Measurements from ENCODE around the gene NTHL1.

DNA sequence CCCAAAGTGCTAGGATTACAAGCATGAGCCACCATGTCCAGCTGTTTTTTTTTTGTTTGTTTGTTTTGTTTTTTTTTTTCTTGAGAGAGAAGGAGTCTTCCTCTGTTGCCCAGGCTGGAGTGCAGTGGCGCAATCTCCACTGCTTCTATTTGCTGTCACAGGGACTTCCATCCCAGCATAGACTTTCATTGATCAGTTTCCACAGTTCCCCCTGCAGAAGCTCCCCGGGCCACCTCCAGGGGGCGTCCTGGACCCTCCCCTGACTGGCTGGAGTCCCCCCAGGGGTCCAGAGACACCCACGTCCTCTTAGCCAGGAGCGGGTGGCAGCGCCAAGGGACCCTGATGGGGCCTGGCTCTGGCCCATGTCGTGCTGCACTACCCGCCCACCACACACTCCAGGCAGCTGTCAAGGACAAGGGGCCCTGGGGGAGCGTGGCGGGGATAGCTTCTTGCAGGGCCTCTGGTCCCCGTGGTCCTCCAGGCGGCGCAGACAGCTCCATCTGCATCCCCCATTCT lies 31.2 kb downstream of the NTHL1 start:
- TF ChIP-seq, protein P1, sequence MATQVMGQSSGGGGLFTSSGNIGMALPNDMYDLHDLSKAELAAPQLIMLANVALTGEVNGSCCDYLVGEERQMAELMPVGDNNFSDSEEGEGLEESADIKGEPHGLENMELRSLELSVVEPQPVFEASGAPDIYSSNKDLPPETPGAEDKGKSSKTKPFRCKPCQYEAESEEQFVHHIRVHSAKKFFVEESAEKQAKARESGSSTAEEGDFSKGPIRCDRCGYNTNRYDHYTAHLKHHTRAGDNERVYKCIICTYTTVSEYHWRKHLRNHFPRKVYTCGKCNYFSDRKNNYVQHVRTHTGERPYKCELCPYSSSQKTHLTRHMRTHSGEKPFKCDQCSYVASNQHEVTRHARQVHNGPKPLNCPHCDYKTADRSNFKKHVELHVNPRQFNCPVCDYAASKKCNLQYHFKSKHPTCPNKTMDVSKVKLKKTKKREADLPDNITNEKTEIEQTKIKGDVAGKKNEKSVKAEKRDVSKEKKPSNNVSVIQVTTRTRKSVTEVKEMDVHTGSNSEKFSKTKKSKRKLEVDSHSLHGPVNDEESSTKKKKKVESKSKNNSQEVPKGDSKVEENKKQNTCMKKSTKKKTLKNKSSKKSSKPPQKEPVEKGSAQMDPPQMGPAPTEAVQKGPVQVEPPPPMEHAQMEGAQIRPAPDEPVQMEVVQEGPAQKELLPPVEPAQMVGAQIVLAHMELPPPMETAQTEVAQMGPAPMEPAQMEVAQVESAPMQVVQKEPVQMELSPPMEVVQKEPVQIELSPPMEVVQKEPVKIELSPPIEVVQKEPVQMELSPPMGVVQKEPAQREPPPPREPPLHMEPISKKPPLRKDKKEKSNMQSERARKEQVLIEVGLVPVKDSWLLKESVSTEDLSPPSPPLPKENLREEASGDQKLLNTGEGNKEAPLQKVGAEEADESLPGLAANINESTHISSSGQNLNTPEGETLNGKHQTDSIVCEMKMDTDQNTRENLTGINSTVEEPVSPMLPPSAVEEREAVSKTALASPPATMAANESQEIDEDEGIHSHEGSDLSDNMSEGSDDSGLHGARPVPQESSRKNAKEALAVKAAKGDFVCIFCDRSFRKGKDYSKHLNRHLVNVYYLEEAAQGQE (IDR thresholded peaks at IDR 0.05; ENCODE audit: low read depth), result no peak
- TF ChIP-seq CREB1 (IDR thresholded peaks at IDR 0.05; ENCODE audit: low read depth), result no peak
- TF ChIP-seq, protein P2, sequence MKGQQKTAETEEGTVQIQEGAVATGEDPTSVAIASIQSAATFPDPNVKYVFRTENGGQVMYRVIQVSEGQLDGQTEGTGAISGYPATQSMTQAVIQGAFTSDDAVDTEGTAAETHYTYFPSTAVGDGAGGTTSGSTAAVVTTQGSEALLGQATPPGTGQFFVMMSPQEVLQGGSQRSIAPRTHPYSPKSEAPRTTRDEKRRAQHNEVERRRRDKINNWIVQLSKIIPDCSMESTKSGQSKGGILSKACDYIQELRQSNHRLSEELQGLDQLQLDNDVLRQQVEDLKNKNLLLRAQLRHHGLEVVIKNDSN (IDR thresholded peaks at IDR 0.05), result no peak
- no peak for TF ChIP-seq CEBPB (IDR thresholded peaks at IDR 0.05)
- TF ChIP-seq TAF1 (IDR thresholded peaks at IDR 0.05; ENCODE audit: low read depth), result no peak
- no peak for TF ChIP-seq TCF12 (IDR thresholded peaks at IDR 0.05; ENCODE audit: low read depth)

All from Ishikawa (cell line).